NCI-H69 (cell line): ENCODE data around the gene TAF12.
"Not testable (repeated sequence)": the region's sequence is repeated elsewhere in the genome, so short reads cannot be mapped to it uniquely, and the experiment has no call there.

Experiments used
- DNase-seq: peaks from one replicate; lab custom pipeline; 2025; lab: John Stamatoyannopoulos, UW

TAF12 gene

GRCh38 chr1:28581531-28582247 lies 61.2 kb downstream of the TAF12 start:
- peak; percentile 94 for DNase-seq

GRCh38 chr1:28580722-28581530 lies 61.9 kb downstream of the TAF12 start:
- peak; percentile 61 for DNase-seq

- no peak for DNase-seq
Observed at GRCh38 chr1:28579401-28579800, 63.5 kb downstream of the TAF12 start.

- DNase-seq: no peak
Observed at GRCh38 chr1:28578696-28579218, 64.1 kb downstream of the TAF12 start.

GRCh38 chr1:28577738-28578536 lies 64.9 kb downstream of the TAF12 start:
- no peak for DNase-seq

DNA sequence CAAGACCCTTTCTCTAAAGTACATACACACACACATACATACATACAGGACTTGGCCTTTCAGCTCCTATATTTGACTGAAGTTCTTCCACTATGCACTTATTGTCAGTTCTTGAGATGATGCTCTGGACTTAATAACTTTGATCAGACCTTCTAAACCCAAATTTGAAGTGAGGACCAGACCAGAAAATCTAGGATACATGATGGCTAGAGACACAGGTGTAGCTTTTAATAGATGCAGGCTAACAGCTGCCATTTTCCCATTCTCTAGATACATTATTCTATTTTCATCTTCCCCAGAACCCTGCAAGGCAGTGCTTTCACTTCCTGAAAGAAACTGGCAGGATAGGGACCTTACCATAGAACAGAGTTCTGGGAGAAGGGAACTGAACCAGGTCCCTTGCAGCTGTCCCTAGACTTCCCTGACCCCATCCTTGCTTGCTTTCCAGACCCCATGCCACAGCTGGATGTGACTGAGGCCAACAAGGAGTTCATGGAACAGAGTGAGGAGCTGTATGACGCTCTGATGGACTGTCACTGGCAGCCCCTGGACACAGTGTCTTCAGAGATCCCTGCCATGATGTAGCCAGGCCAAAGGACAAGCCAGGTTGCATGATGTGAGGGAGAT lies 65.7 kb downstream of the TAF12 start:
- peak; percentile 8 for DNase-seq

DNA sequence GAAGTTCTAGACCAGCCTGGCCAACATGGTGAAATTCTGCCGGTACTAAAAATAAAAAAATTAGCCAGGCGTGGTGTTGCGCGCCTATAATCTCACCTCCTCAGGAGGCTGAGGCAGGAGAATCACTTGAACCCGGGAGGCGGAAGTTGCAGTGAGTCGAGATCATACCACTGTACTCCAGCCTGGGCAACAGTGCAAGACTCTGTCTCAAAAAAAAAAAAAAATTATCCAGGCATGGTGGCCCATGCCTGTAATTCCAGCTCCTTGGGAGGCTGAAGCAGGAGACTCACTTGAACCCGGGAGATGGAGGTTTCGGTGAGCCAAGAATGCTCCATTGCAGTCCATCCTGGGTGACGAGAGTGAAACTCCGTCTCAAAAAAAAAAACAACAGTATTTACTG lies 69.3 kb downstream of the TAF12 start:
- DNase-seq: no peak

DNA sequence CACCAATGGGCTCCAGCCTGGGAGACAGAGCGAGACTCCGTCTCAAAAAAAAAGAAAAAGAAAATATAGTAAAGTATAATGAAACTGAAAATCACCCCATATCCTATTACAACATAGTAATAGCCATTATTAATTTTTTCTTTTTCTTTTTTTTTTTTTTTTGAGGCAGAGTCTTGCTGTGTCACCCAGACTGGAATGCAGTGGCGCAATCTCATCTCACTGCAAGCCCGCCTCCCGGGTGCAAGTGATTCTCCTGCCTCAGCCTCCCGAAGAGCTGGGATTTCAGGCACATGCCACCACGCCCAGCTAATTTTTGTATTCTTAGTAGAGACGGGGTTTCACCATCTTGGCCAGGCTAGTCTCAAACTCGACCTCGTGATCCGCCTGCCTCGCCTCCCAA lies 70.0 kb downstream of the TAF12 start:
- not testable (repeated sequence) for DNase-seq

- no peak for DNase-seq
Observed at GRCh38 chr1:28571911-28572310, 71.0 kb downstream of the TAF12 start.

DNA sequence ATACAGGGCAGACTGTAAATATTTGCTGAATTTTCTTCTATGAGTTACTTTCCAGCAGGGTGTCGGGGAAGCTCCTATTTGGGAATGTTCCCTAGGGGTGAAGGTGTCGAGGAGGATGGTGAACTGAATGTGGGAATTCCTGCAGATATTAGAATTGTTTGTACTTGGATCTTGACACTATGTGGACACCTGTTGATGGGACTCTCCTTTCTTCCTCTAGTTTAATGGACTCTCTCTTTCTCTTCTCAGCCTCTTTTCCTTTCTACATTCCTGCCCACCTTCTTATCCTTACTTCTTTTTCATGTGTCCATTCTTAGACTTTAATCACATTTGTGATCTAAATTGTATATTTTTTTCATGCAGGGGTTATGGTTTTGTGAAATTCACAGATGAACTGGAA lies 75.9 kb downstream of the TAF12 start:
- DNase-seq: no peak

- no peak for DNase-seq
Observed at GRCh38 chr1:28565726-28566125, 77.1 kb downstream of the TAF12 start.

- no peak for DNase-seq
Observed at GRCh38 chr1:28565040-28565439, 77.8 kb downstream of the TAF12 start.

DNA sequence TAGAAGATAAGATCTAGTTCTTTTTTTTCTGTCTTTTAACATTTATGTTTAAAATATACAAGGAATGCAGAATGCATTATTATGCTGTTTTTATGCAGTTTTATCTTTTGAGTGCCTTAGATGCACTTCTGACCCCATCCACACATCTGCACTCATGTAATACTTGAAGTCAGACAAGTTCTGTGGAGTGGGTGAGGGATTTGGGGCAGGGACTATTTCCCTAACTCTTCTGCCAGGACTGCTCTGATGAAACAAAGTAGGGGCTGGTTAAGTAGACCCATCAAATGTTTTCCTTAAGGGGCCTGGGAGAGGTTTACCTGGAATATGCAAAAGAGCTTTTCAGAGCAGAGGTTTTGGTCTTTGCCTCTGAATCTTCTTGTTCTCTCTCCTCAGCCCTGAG lies 78.6 kb downstream of the TAF12 start:
- no peak for DNase-seq

DNA sequence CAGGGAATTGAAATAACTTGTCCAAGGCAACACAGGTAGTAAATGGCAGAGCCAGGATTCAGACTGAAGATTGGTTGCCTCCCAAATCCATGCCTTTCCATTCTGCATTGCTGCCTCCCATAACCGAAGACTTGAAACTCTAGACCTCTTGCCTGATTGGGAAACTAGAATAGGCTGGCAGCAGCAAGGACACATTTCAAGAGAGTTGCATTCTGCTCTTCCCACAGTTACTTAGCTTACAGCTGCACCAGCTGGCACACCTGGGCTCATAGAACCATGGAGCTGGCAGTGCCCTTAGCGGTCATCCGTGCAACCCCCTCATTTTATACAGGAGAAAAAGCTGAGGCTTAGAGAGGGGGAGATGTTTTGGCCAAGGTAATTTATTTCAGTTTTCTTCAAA lies 82.0 kb downstream of the TAF12 start:
- DNase-seq: no peak
